HEK293T (cell line): ENCODE results near the gene CA12.

ENCODE experiments used
- ARNT ChIP-seq: fragments of 450-650 bp; IDR thresholded peaks from 2 replicates; pipeline ENCODE4 v1.6.1; 2017; ENCODE audit warnings: mild to moderate bottlenecking
- BHLHE40 ChIP-seq: fragments of 450-650 bp; IDR thresholded peaks from 2 replicates; pipeline ENCODE4 v1.6.1; 2016; ENCODE audit warnings: mild to moderate bottlenecking, moderate library complexity, borderline replicate concordance
- CTBP1 ChIP-seq: fragments of 450-650 bp; IDR thresholded peaks from 2 replicates; pipeline ENCODE4 v1.6.1; 2016; ENCODE audit warnings: borderline replicate concordance
- ELF4 ChIP-seq: fragments of 450-650 bp; IDR thresholded peaks from 2 replicates; pipeline ENCODE4 v1.6.1; 2017; ENCODE audit warnings: antibody characterized with exemption
- FOXA1 ChIP-seq: fragments of 450-650 bp; IDR thresholded peaks from 2 replicates; pipeline ENCODE4 v1.6.1; 2016; ENCODE audit warnings: mild to moderate bottlenecking
- FOXK2 ChIP-seq: fragments of 450-650 bp; IDR thresholded peaks from 2 replicates; pipeline ENCODE4 v1.6.1; 2016; ENCODE audit warnings: mild to moderate bottlenecking
- FOXM1 ChIP-seq: fragments of 450-650 bp; IDR thresholded peaks from 2 replicates; pipeline ENCODE4 v1.6.1; 2017; ENCODE audit warnings: mild to moderate bottlenecking, borderline replicate concordance
- LEF1 ChIP-seq: fragments of 450-650 bp; IDR thresholded peaks from 2 replicates; pipeline ENCODE4 v1.6.1; 2017; ENCODE audit warnings: mild to moderate bottlenecking, borderline replicate concordance
- NFRKB ChIP-seq: fragments of 450-650 bp; IDR thresholded peaks from 2 replicates; pipeline ENCODE4 v1.6.1; 2016; ENCODE audit warnings: mild to moderate bottlenecking, moderate library complexity
- SP1 ChIP-seq: fragments of 450-650 bp; IDR thresholded peaks from 2 replicates; pipeline ENCODE4 v1.6.1; 2017
- SUZ12 ChIP-seq: fragments of 450-650 bp; IDR thresholded peaks from 2 replicates; pipeline ENCODE4 v1.6.1; 2016; ENCODE audit warnings: mild to moderate bottlenecking
- TARDBP ChIP-seq: fragments of 450-650 bp; IDR thresholded peaks from 2 replicates; pipeline ENCODE4 v1.6.1; 2016

- TF ChIP-seq SP1 (no peak), ARNT (no peak), TARDBP (no peak), BHLHE40 (no peak), ELF4 (no peak), FOXK2 (no peak), SUZ12 (no peak), FOXA1 (no peak), LEF1 (no peak), NFRKB (no peak), CTBP1 (no peak), FOXM1 (no peak)
These were observed 75.1 kb downstream of the CA12 start for GRCh38 chr15:63306492-63307073.
